GM21737 (cell line): ENCODE measurements around the gene PUS10.
A peak's percentile ranks its signal among the peaks of the same experiment; 100 is the strongest.
"Not testable (repeated sequence)": the region's sequence is repeated elsewhere in the genome, so short reads cannot be mapped to it uniquely, and the experiment has no call there.

Source experiments
- ATAC-seq: cut with Tn5 transposase; IDR thresholded peaks from one replicate; pipeline ENCODE4 v1.9.1; 2021; ENCODE audit warnings: mild to moderate bottlenecking, moderate library complexity; ENCODE audit not compliant: unreplicated experiment

The PUS10 gene

GRCh38 chr2:61017556-61018317, at the start of gene PUS10, which contains the start of gene PEX13:
Gene PUS10, minus strand, starts transcription at chr2:61018255. Its CDS starts 6,365 bp downstream, at chr2:61011890.
Gene PEX13, plus strand, starts transcription at chr2:61017720. Its CDS starts 40 bp downstream, at chr2:61017760.
- peak; percentile 82 for ATAC-seq

- ATAC-seq = peak; percentile 97
Measured at GRCh38 chr2:61065714-61066709, 48.0 kb upstream of the PUS10 start, which contains the start of gene SANBR. Gene SANBR, plus strand, starts transcription at chr2:61065871. Its CDS starts 4,480 bp downstream, at chr2:61070351.

- ATAC-seq = no peak
Measured at GRCh38 chr2:61059382-61059781, 41.3 kb upstream of the PUS10 start.

- no peak for ATAC-seq
Measured at GRCh38 chr2:61057562-61057961, 39.5 kb upstream of the PUS10 start.

- no peak for ATAC-seq
Measured at GRCh38 chr2:61055557-61055956, 37.5 kb upstream of the PUS10 start.

GRCh38 chr2:61045999-61046398, 27.9 kb upstream of the PUS10 start:
- ATAC-seq = no peak

GRCh38 chr2:61045226-61045625, 27.2 kb upstream of the PUS10 start:
- no peak for ATAC-seq

- no peak for ATAC-seq
Measured at GRCh38 chr2:61044636-61045035, 26.6 kb upstream of the PUS10 start.

GRCh38 chr2:61042807-61043206, 24.8 kb upstream of the PUS10 start:
- no peak for ATAC-seq

GRCh38 chr2:61036643-61037042, 18.6 kb upstream of the PUS10 start:
- ATAC-seq = not testable (repeated sequence)

GRCh38 chr2:61034592-61034991, 16.5 kb upstream of the PUS10 start:
- ATAC-seq = not testable (repeated sequence)

GRCh38 chr2:61029533-61029932, 11.5 kb upstream of the PUS10 start:
- no peak for ATAC-seq

GRCh38 chr2:61023670-61024069, 5.6 kb upstream of the PUS10 start:
- no peak for ATAC-seq

GRCh38 chr2:61021228-61021660, 3.2 kb upstream of the PUS10 start:
- ATAC-seq = no peak

- ATAC-seq = no peak
Measured at GRCh38 chr2:61018798-61019197, 743 bp upstream of the PUS10 start.

- peak; percentile 17 for ATAC-seq
Measured at GRCh38 chr2:61018318-61018755, 282 bp upstream of the PUS10 start.

- peak; percentile 56 for ATAC-seq
Measured at GRCh38 chr2:61017003-61017555, 976 bp downstream of the PUS10 start.

- ATAC-seq = peak; percentile 18
Measured at GRCh38 chr2:61016392-61017002, 1.6 kb downstream of the PUS10 start.

- no peak for ATAC-seq
Measured at GRCh38 chr2:61015976-61016375, 2.1 kb downstream of the PUS10 start.

GRCh38 chr2:61014763-61015162, 3.3 kb downstream of the PUS10 start:
- ATAC-seq = no peak

GRCh38 chr2:61013382-61013781, 4.7 kb downstream of the PUS10 start:
- no peak for ATAC-seq
